Measurements from ENCODE around the gene INPP4B. TPM values are rescaled to one million over a fixed set of nuclear protein-coding genes. Genes with fewer than 3 reads are reported as not detected.

Gene INPP4B
- total RNA-seq, 2 donors from 2014 or later, result 8.2 to 16.6 TPM

- ATAC-seq, result no peak
- DNase-seq, result no peak
- Histone ChIP-seq H3K4me3 (no peak overlapping the region), H3K27ac (no peak overlapping the region), H3K36me3 (replicated peaks in 1 of 2; ENCODE audit: insufficient read depth in 1 of 2, low read depth in 2 of 2) (no peaks in the 10 kb centered on the region), H3K4me1 (no peaks in the 10 kb centered on the region), H3K9me3 (no peaks in the 10 kb centered on the region), H3K27me3 (no peaks in the 10 kb centered on the region)
- 41 to 70% methylated on average over 1 of the region's 1 CpG for WGBS, 2 donors
- intact Hi-C loops (cut with DNase I), result no loop called here
- TF ChIP-seq CTCF (IDR thresholded peaks at IDR 0.05) (no peak), POLR2A (IDR thresholded peaks at IDR 0.05) (no peak)
Measured at GRCh38 chr4:142706381-142706780, 139.7 kb downstream of the INPP4B start.

- no peaks in the 10 kb centered on the region for H3K9me3 ChIP-seq
- ATAC-seq (no peak), DNase-seq (no peak)
- no peaks in the 10 kb centered on the region for H3K27me3 ChIP-seq
- WGBS, 2 donors, result 75 to 82% methylated on average over 1 of the region's 1 CpG
- TF ChIP-seq CTCF (IDR thresholded peaks at IDR 0.05), result no peak
- no peaks in the 10 kb centered on the region for H3K36me3 ChIP-seq (replicated peaks in 1 of 2; ENCODE audit: insufficient read depth in 1 of 2, low read depth in 2 of 2)
- H3K27ac ChIP-seq, result no peak overlapping the region
- no peak overlapping the region for H3K4me3 ChIP-seq
- intact Hi-C loops (cut with DNase I), result no loop called here
- H3K4me1 ChIP-seq, result no peaks in the 10 kb centered on the region
Measured at GRCh38 chr4:142705820-142706219, 140.3 kb downstream of the INPP4B start.

GRCh38 chr4:142703694-142704309 lies 142.3 kb downstream of the INPP4B start:
- intact Hi-C loops (cut with DNase I), result no loop called here
- Histone ChIP-seq H3K27me3 (no peaks in the 10 kb centered on the region), H3K27ac (no peak overlapping the region), H3K4me1 (no peaks in the 10 kb centered on the region), H3K36me3 (replicated peaks in 1 of 2; ENCODE audit: insufficient read depth in 1 of 2, low read depth in 2 of 2) (no peaks in the 10 kb centered on the region), H3K9me3 (no peaks in the 10 kb centered on the region), H3K4me3 (no peak overlapping the region)
- DNase-seq, result no peak
- 57 to 67% methylated on average over 4 of the region's 4 CpGs for WGBS, 2 donors
- no peak for ATAC-seq
- TF ChIP-seq POLR2A (IDR thresholded peaks at IDR 0.05), result no peak
- TF ChIP-seq CTCF (IDR thresholded peaks at IDR 0.05), result no peak

GRCh38 chr4:142701017-142701416 lies 145.1 kb downstream of the INPP4B start:
- no peaks in the 10 kb centered on the region for H3K27me3 ChIP-seq
- TF ChIP-seq CTCF (IDR thresholded peaks at IDR 0.05) (no peak), POLR2A (IDR thresholded peaks at IDR 0.05) (no peak)
- no peaks in the 10 kb centered on the region for H3K4me1 ChIP-seq
- no peak overlapping the region for H3K27ac ChIP-seq
- no peak overlapping the region for H3K4me3 ChIP-seq
- H3K36me3 ChIP-seq (replicated peaks in 1 of 2; ENCODE audit: insufficient read depth in 1 of 2, low read depth in 2 of 2), result no peaks in the 10 kb centered on the region
- intact Hi-C loops (cut with DNase I), result no loop called here
- ATAC-seq, result no peak
- no peak for DNase-seq
- no peaks in the 10 kb centered on the region for H3K9me3 ChIP-seq

- TF ChIP-seq POLR2A (IDR thresholded peaks at IDR 0.05) (no peak), CTCF (IDR thresholded peaks at IDR 0.05) (no peak)
- intact Hi-C loops (cut with DNase I), result no loop called here
- no peaks in the 10 kb centered on the region for H3K4me1 ChIP-seq
- no peak for DNase-seq
- no peak overlapping the region for H3K27ac ChIP-seq
- no peaks in the 10 kb centered on the region for H3K9me3 ChIP-seq
- ATAC-seq, result no peak
- no peaks in the 10 kb centered on the region for H3K36me3 ChIP-seq (replicated peaks in 1 of 2; ENCODE audit: insufficient read depth in 1 of 2, low read depth in 2 of 2)
- H3K4me3 ChIP-seq, result no peak overlapping the region
- no peaks in the 10 kb centered on the region for H3K27me3 ChIP-seq
Measured at GRCh38 chr4:142700531-142700930, 145.6 kb downstream of the INPP4B start.

Data from body of pancreas (tissue), 4 donors.